Esophagus squamous epithelium (tissue), 4 donors: ENCODE data around the gene EGLN1.

Source experiments
- POLR2A ChIP-seq, 4 donors: fragments of 450-650 bp; IDR thresholded peaks; one replicate each; pipeline ENCODE4 v1.6.1; 2017; ENCODE audit warnings: antibody characterized with exemption in 4 of 4, mild to moderate bottlenecking in 4 of 4, moderate library complexity in 3 of 4
- TF ChIP-seq, protein P1 (sequence below), 6 experiments: fragments of 450-650 bp in 4 of 6; fragments of 200-600 bp in 2 of 6; sonication (generic) in 2 of 6; IDR thresholded peaks; one replicate each; pipeline ENCODE4 v1.5.1; 2016 to 2019; ENCODE audit warnings: antibody characterized with exemption in 6 of 6, mild to moderate bottlenecking in 4 of 6, moderate library complexity in 4 of 6

DNA sequence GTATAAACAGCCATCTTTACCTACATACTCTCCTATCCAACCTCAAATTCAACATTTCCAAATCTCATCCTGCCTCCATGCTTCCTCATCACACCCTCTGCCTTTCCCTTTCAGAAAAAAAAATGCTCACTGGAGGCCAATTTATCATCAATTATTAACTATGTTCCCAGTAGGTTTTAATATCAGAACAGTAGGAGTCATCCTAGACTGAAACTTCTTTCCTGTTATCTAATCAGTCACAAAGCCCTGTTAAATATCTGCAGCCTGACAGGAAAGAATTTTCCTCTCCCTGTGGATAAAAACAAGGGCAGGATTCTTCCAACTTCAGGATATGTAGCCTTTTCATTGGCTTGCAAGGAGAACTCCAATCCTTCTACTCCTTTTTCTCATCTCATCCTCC, 28.4 kb downstream of the EGLN1 start:
- TF ChIP-seq, protein P1, sequence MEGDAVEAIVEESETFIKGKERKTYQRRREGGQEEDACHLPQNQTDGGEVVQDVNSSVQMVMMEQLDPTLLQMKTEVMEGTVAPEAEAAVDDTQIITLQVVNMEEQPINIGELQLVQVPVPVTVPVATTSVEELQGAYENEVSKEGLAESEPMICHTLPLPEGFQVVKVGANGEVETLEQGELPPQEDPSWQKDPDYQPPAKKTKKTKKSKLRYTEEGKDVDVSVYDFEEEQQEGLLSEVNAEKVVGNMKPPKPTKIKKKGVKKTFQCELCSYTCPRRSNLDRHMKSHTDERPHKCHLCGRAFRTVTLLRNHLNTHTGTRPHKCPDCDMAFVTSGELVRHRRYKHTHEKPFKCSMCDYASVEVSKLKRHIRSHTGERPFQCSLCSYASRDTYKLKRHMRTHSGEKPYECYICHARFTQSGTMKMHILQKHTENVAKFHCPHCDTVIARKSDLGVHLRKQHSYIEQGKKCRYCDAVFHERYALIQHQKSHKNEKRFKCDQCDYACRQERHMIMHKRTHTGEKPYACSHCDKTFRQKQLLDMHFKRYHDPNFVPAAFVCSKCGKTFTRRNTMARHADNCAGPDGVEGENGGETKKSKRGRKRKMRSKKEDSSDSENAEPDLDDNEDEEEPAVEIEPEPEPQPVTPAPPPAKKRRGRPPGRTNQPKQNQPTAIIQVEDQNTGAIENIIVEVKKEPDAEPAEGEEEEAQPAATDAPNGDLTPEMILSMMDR (IDR thresholded peaks at IDR 0.05) = no peak
- no peak for TF ChIP-seq POLR2A (IDR thresholded peaks at IDR 0.05)
